GM18873 (cell line): ENCODE data around the gene TRPT1.

Experiments used
- ATAC-seq: cut with Tn5 transposase; IDR thresholded peaks from one replicate; pipeline ENCODE4 v1.9.1; 2021; ENCODE audit warnings: mild to moderate bottlenecking, moderate library complexity, moderate number of reproducible peaks; ENCODE audit not compliant: unreplicated experiment, low FRiP score

TRPT1 gene

GRCh38 chr11:64183890-64184289, 42.1 kb downstream of the TRPT1 start:
- ATAC-seq, result no peak

- no peak for ATAC-seq
Measured at GRCh38 chr11:64181506-64182411, 44.2 kb downstream of the TRPT1 start.

- no peak for ATAC-seq
Measured at GRCh38 chr11:64180891-64181290, 45.1 kb downstream of the TRPT1 start.

GRCh38 chr11:64178951-64179639, 46.9 kb downstream of the TRPT1 start:
- ATAC-seq, result no peak

GRCh38 chr11:64178203-64178602, 47.8 kb downstream of the TRPT1 start:
- ATAC-seq, result no peak

- no peak for ATAC-seq
Measured at GRCh38 chr11:64176751-64177150, 49.2 kb downstream of the TRPT1 start.
